IMR-90 (cell line): ENCODE data around the gene CAMK4. TPM values are rescaled to one million over a fixed set of nuclear protein-coding genes. Genes with fewer than 3 reads are reported as not detected.

Source experiments
- ATAC-seq: fragments of 200-7000 bp; cut with Tn5 transposase; 2 replicates; pipeline ENCODE4 v1.9.1; 2020; ENCODE audit warnings: low read depth, mild to moderate bottlenecking, moderate library complexity
- BruUV-seq: library from RNA; stranded (reverse); fragments of 400-500 nt; replicated peaks from 2 replicates; lab custom pipeline; 2021; lab: Mats Ljungman, UMichigan
- CTCF ChIA-PET: fragments of 300-600 bp; formaldehyde crosslinking; extraction: SDS; loops from one replicate; lab custom pipeline; 2021; ENCODE audit warnings: antibody characterized with exemption; lab: Yijun Ruan, JAX
- POLR2A ChIA-PET: fragments of 300-600 bp; sonication (Branson Sonifier 250); formaldehyde crosslinking; loops from one replicate; lab custom pipeline; 2022; ENCODE audit warnings: antibody characterized with exemption; ENCODE audit not compliant: unreplicated experiment; lab: Charles Lee
- DNase-seq: peaks from one replicate; pipeline ENCODE4 v3.0.0; 2013
- H2AFZ ChIP-seq: replicated peaks from 2 replicates; pipeline ENCODE3; 2013; ENCODE audit warnings: low read length, mild to moderate bottlenecking; ENCODE audit not compliant: poor library complexity
- H2AK5ac ChIP-seq: 2 replicates; pipeline ENCODE4 v1.6.1; 2013; ENCODE audit warnings: low read depth, low read length, inconsistent platforms
- H2AK9ac ChIP-seq: replicated peaks from 2 replicates; pipeline ENCODE3; 2013; ENCODE audit warnings: mild to moderate bottlenecking, low read depth, low read length, moderate library complexity; ENCODE audit not compliant: poor library complexity
- H2BK120ac ChIP-seq: 2 replicates; pipeline ENCODE4 v1.6.1; 2013; ENCODE audit warnings: low read depth, low read length, inconsistent platforms
- H2BK15ac ChIP-seq: 3 replicates; pipeline ENCODE4 v1.6.1; 2013; ENCODE audit warnings: low read depth, low read length, inconsistent platforms
- H2BK20ac ChIP-seq: 2 replicates; pipeline ENCODE4 v1.6.1; 2013; ENCODE audit warnings: low read depth, mild to moderate bottlenecking, inconsistent platforms, low read length, moderate library complexity
- H2BK5ac ChIP-seq: 2 replicates; pipeline ENCODE4 v1.6.1; 2013; ENCODE audit warnings: mild to moderate bottlenecking, low read depth, low read length, inconsistent platforms; ENCODE audit not compliant: poor library complexity, severe bottlenecking
- H3K14ac ChIP-seq: replicated peaks from 2 replicates; pipeline ENCODE4 v1.6.1; 2013; ENCODE audit warnings: low read depth, low read length, inconsistent platforms
- H3K18ac ChIP-seq: 2 replicates; pipeline ENCODE4 v1.6.1; 2013; ENCODE audit warnings: low read depth, low read length, control low read depth
- H3K23ac ChIP-seq: 2 replicates; pipeline ENCODE4 v1.6.1; 2013; ENCODE audit warnings: low read depth, low read length, inconsistent platforms
- H3K27ac ChIP-seq: 2 replicates; pipeline ENCODE4 v1.5.1; 2013; ENCODE audit warnings: mild to moderate bottlenecking, control low read depth, low read length; ENCODE audit not compliant: insufficient read depth
- H3K27me3 ChIP-seq: 2 replicates; pipeline ENCODE4 v1.6.1; 2013; ENCODE audit warnings: low read length; ENCODE audit not compliant: control insufficient read depth, insufficient read depth
- H3K36me3 ChIP-seq: 2 replicates; pipeline ENCODE4 v1.6.1; 2013; ENCODE audit warnings: low read length, mixed read lengths; ENCODE audit not compliant: control insufficient read depth, insufficient read depth
- H3K4ac ChIP-seq: 2 replicates; pipeline ENCODE4 v1.6.1; 2013; ENCODE audit warnings: low read depth, low read length, inconsistent platforms
- H3K4me1 ChIP-seq: 2 replicates; pipeline ENCODE4 v1.6.1; 2013; ENCODE audit warnings: low read length, mixed read lengths; ENCODE audit not compliant: control insufficient read depth, insufficient read depth
- H3K4me2 ChIP-seq: 2 replicates; pipeline ENCODE4 v1.6.1; 2013; ENCODE audit warnings: low read depth, mild to moderate bottlenecking, control low read depth, low read length, moderate library complexity
- H3K4me3 ChIP-seq: 2 replicates; pipeline ENCODE4 v1.5.1; 2013; ENCODE audit warnings: low read depth, mild to moderate bottlenecking, control low read depth, low read length, moderate library complexity; ENCODE audit not compliant: insufficient read depth
- H3K56ac ChIP-seq: 2 replicates; pipeline ENCODE4 v1.6.1; 2013; ENCODE audit warnings: low read length, inconsistent platforms; ENCODE audit not compliant: insufficient read depth; ENCODE audit errors: extremely low read depth
- H3K79me1 ChIP-seq, 2 experiments: 2 replicates each; pipeline ENCODE4 v1.6.1; 2013; ENCODE audit warnings: low read length in 2 of 2, inconsistent platforms in 1 of 2, low read depth in 1 of 2
- H3K9ac ChIP-seq: 2 replicates; pipeline ENCODE4 v1.6.1; 2013; ENCODE audit warnings: low read depth, low read length, control low read depth
- H3K9me1 ChIP-seq: 2 replicates; pipeline ENCODE4 v1.6.1; 2013; ENCODE audit warnings: low read length, inconsistent platforms; ENCODE audit not compliant: insufficient read depth
- H3K9me3 ChIP-seq: 2 replicates; pipeline ENCODE4 v1.6.1; 2013; ENCODE audit warnings: low read length; ENCODE audit not compliant: control insufficient read depth, insufficient read depth
- H4K20me1 ChIP-seq: 2 replicates; pipeline ENCODE4 v1.6.1; 2013; ENCODE audit warnings: low read length, inconsistent platforms; ENCODE audit not compliant: insufficient read depth
- H4K5ac ChIP-seq: 2 replicates; pipeline ENCODE4 v1.6.1; 2013; ENCODE audit warnings: mild to moderate bottlenecking, low read depth, low read length, control low read depth
- H4K8ac ChIP-seq, 2 experiments: 2 replicates each; pipeline ENCODE4 v1.6.1; 2013; ENCODE audit warnings: low read depth in 2 of 2, low read length in 2 of 2, control low read depth in 1 of 2, inconsistent platforms in 1 of 2
- H4K91ac ChIP-seq: 2 replicates; pipeline ENCODE4 v1.6.1; 2013; ENCODE audit warnings: low read depth, low read length, inconsistent platforms; ENCODE audit not compliant: insufficient read depth
- BHLHE40 ChIP-seq: fragments of 150-350 bp; IDR thresholded peaks from 2 replicates; pipeline ENCODE4 v1.6.1; 2016; ENCODE audit warnings: mild to moderate bottlenecking, low read depth, low read length
- CHD1 ChIP-seq: IDR thresholded peaks from 2 replicates; pipeline ENCODE4 v1.6.1; 2012; ENCODE audit warnings: low read depth, low read length, improper control_type of control experiment
- CTCF ChIP-seq: conservative IDR thresholded peaks from 2 replicates; pipeline ENCODE4 v1.5.1; 2012; ENCODE audit warnings: mild to moderate bottlenecking, low read depth, low read length, improper control_type of control experiment
- FOS ChIP-seq: fragments of 150-350 bp; IDR thresholded peaks from 2 replicates; pipeline ENCODE4 v1.6.1; 2016; ENCODE audit warnings: low read depth, low read length
- MAZ ChIP-seq: IDR thresholded peaks from 2 replicates; pipeline ENCODE4 v1.6.1; 2012; ENCODE audit warnings: low read depth, mild to moderate bottlenecking, low read length, improper control_type of control experiment, moderate library complexity, borderline replicate concordance
- MXI1 ChIP-seq: IDR thresholded peaks from 2 replicates; pipeline ENCODE4 v1.6.1; 2012; ENCODE audit warnings: low read depth, mild to moderate bottlenecking, low read length, moderate library complexity, borderline replicate concordance
- NFE2L2 ChIP-seq: fragments of 150-350 bp; IDR thresholded peaks from 2 replicates; pipeline ENCODE4 v1.6.1; 2016; ENCODE audit warnings: low read depth, mild to moderate bottlenecking, low read length
- RAD21 ChIP-seq: IDR thresholded peaks from 2 replicates; pipeline ENCODE4 v1.6.1; 2012; ENCODE audit warnings: low read length, improper control_type of control experiment
- RCOR1 ChIP-seq: IDR thresholded peaks from 2 replicates; pipeline ENCODE4 v1.6.1; 2012; ENCODE audit warnings: mild to moderate bottlenecking, low read length, improper control_type of control experiment; ENCODE audit not compliant: insufficient replicate concordance
- dilution Hi-C: fragments of 300-500 bp; cut with HindIII; formaldehyde crosslinking; loops from one replicate; pipeline ENCODE4 v1.14.3; 2018; ENCODE audit warnings: low sequenced_read_pairs; ENCODE audit not compliant: unreplicated experiment
- in situ Hi-C: fragments of 300-500 bp; cut with MboI; formaldehyde crosslinking; loops from 3 replicates; pipeline ENCODE4 v1.14.3; 2019; ENCODE audit warnings: low sequenced_read_pairs, inconsistent platforms, mixed read lengths
- intact Hi-C: fragments of 100-400 bp; cut with micrococcal nuclease; formaldehyde crosslinking; loops from 2 replicates; pipeline ENCODE4 v1.10.0; 2022
- polyA plus RNA-seq, 3 experiments: library from polyadenylated mRNA; depleted of rRNA; stranded (reverse); fragments of >200 nt; gene quantifications; 2 replicates each; pipeline ENCODE4 v1.2.3, GENCODE V29; 2012; ENCODE audit warnings: low replicate concordance in 1 of 3
- total RNA-seq: library from RNA; depleted of rRNA; stranded (reverse); fragments of >200 nt; gene quantifications from 2 replicates; pipeline ENCODE4 v1.2.3, GENCODE V29; 2012

Gene CAMK4
- total and polyA plus RNA-seq, 2 of the 4 experiments (the other 2 are of a cell fraction), result 3.7 to 4.8 TPM

DNA sequence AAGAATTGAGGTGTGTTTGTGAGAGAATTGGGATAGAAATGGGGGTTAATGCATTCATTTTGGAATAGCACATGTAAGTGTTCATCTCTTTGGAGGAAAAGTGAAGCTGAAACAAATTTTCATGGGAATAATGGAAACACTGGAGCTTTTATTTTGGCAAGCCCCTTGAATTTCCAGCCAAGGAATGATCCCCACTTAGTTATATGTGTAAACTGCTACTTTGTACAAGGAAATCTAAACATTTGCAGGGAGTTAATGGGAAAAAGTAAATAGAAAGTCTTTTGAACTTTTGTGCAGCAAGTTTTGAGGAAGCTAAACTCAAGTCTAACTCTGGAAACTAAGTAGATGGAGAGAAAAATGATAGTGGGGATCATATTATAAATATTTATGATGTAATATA lies 44.1 kb downstream of the CAMK4 start:
- Histone ChIP-seq H3K4ac (no peak overlapping the region), H4K5ac (no peak overlapping the region), H2AK9ac (no peak overlapping the region), H3K18ac (no peak overlapping the region), H4K20me1 (no peaks in the 10 kb centered on the region), H4K8ac (no peak overlapping the region), H2BK20ac (no peak overlapping the region), H3K9me1 (no peaks in the 10 kb centered on the region), H3K9me3 (no peaks in the 10 kb centered on the region), H2BK15ac (no peak overlapping the region), H3K27me3 (no peaks in the 10 kb centered on the region), H3K27ac (no peak overlapping the region), H2AFZ (no peak overlapping the region), H3K4me1 (no peaks in the 10 kb centered on the region), H3K56ac (no peak overlapping the region), H3K23ac (no peak overlapping the region), H3K4me3 (no peak overlapping the region), H2BK5ac (no peak overlapping the region), H3K14ac (no peak overlapping the region), H3K36me3 (no peaks in the 10 kb centered on the region), H4K91ac (no peak overlapping the region), H2AK5ac (no peak overlapping the region), H2BK120ac (no peak overlapping the region), H3K4me2 (no peak overlapping the region), H3K79me1 (no peaks in the 10 kb centered on the region), H3K9ac (no peak overlapping the region)
- ChIA-PET POLR2A (no interaction called here), CTCF (no interaction called here)
- ATAC-seq, result no peak
- in situ Hi-C loops (no loop called here), intact Hi-C loops (no loop called here), dilution Hi-C loops (no loop called here)
- DNase-seq, result no peak
- no peak for TF ChIP-seq MAZ
- no peak for TF ChIP-seq BHLHE40
- TF ChIP-seq CTCF, result no peak
- no peak for TF ChIP-seq FOS
- no peak for TF ChIP-seq NFE2L2
- no peak for TF ChIP-seq MXI1
- TF ChIP-seq CHD1, result no peak
- TF ChIP-seq RAD21, result no peak
- TF ChIP-seq RCOR1, result no peak
- BruUV-seq, result no TSS peak
